Measurements from ENCODE around the gene MICB. TPM values are rescaled to one million over a fixed set of nuclear protein-coding genes. Genes with fewer than 3 reads are reported as not detected.

Gene MICB
- total and polyA plus RNA-seq, 9 of the 15 experiments (the other 6 are each of a cell fraction or from before 2014, with no cell fraction given): 13.3 to 34.5 (median 19.8) TPM

- TF ChIP-seq SRF (CRISPR knock-in tag; IDR thresholded peaks at IDR 0.05) (peak in 1 of 2 experiments; percentile 41; a peak in 3 of 4 replicates), ZNF347 (CRISPR knock-in tag; IDR thresholded peaks at IDR 0.05; ENCODE audit: low read depth) (no peak), ZBTB40 (IDR thresholded peaks at IDR 0.05) (peak; percentile 92), ZBTB40 (CRISPR knock-in tag; IDR thresholded peaks at IDR 0.05) (peak; percentile 37; the same call in 1 of the 2 replicates), TSC22D4 (tag; IDR thresholded peaks at IDR 0.05) (no peak), PYGO2 (tag; IDR thresholded peaks at IDR 0.05) (no peak), PCBP1 (IDR thresholded peaks at IDR 0.05; ENCODE audit: low read depth, low read length, poor library complexity, severe bottlenecking) (no peak), ZNF79 (CRISPR knock-in tag; IDR thresholded peaks at IDR 0.05; ENCODE audit: low read depth) (0 out of 2 replicates have a peak, but pooled peaks have one; percentile 32)
- TF ChIP-seq, protein P1, sequence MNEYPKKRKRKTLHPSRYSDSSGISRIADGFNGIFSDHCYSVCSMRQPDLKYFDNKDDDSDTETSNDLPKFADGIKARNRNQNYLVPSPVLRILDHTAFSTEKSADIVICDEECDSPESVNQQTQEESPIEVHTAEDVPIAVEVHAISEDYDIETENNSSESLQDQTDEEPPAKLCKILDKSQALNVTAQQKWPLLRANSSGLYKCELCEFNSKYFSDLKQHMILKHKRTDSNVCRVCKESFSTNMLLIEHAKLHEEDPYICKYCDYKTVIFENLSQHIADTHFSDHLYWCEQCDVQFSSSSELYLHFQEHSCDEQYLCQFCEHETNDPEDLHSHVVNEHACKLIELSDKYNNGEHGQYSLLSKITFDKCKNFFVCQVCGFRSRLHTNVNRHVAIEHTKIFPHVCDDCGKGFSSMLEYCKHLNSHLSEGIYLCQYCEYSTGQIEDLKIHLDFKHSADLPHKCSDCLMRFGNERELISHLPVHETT (CRISPR knock-in tag; conservative IDR thresholded peaks at IDR 0.05 in 1 of 2, IDR thresholded peaks at IDR 0.05 in 1 of 2): peak in 1 of 2 experiments; percentile 90; a peak in 2 of 4 replicates
- TF ChIP-seq, protein P2, sequence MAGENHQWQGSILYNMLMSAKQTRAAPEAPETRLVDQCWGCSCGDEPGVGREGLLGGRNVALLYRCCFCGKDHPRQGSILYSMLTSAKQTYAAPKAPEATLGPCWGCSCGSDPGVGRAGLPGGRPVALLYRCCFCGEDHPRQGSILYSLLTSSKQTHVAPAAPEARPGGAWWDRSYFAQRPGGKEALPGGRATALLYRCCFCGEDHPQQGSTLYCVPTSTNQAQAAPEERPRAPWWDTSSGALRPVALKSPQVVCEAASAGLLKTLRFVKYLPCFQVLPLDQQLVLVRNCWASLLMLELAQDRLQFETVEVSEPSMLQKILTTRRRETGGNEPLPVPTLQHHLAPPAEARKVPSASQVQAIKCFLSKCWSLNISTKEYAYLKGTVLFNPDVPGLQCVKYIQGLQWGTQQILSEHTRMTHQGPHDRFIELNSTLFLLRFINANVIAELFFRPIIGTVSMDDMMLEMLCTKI (IDR thresholded peaks at IDR 0.05; ENCODE audit: partially characterized antibody): no peak
Observed at GRCh38 chr6:31541658-31542521, 43.9 kb downstream of the MICB start, which contains the start of gene DDX39B (continued).

All from K562 (cell line).